Calu3 (cell line): ENCODE measurements around the gene C5. TPM values are rescaled to one million over a fixed set of nuclear protein-coding genes. Genes with fewer than 3 reads are reported as not detected.

Source experiments
- total RNA-seq: library from RNA; stranded (reverse); gene quantifications from 2 replicates; pipeline ENCODE4 v1.2.3, GENCODE V29; 2022

The C5 gene
- total RNA-seq, 1 experiment from 2014 or later: 12.3 TPM

Other genes starting within 250 kb of the C5 start
- 34.0 and 34.2 TPM in 2 replicates for gene PSMD5, start 207.4 kb downstream of the C5 start, total RNA-seq
- 37.2 and 44.5 TPM in 2 replicates for gene PHF19, start 173.1 kb downstream of the C5 start, total RNA-seq
- gene TRAF1, start 123.5 kb downstream of the C5 start, total RNA-seq: 1.5 and 1.6 TPM in 2 replicates
- 11.2 and 11.5 TPM in 2 replicates for gene CNTRL, start 24.7 kb upstream of the C5 start, total RNA-seq
- 42.5 and 44.2 TPM in 2 replicates for gene RAB14, start 151.6 kb upstream of the C5 start, total RNA-seq
- 68.3 and 71.6 TPM in 2 replicates for gene GSN, start 217.9 kb upstream of the C5 start, total RNA-seq